CD4-positive, alpha-beta T cell treated with Interleukin-10 for 1 hour (primary cell): ENCODE measurements around the gene WIPI1.

Source experiments
- DNase-seq: peaks from one replicate; pipeline ENCODE4 v3.0.0-alpha.2; 2020

The WIPI1 gene

DNA sequence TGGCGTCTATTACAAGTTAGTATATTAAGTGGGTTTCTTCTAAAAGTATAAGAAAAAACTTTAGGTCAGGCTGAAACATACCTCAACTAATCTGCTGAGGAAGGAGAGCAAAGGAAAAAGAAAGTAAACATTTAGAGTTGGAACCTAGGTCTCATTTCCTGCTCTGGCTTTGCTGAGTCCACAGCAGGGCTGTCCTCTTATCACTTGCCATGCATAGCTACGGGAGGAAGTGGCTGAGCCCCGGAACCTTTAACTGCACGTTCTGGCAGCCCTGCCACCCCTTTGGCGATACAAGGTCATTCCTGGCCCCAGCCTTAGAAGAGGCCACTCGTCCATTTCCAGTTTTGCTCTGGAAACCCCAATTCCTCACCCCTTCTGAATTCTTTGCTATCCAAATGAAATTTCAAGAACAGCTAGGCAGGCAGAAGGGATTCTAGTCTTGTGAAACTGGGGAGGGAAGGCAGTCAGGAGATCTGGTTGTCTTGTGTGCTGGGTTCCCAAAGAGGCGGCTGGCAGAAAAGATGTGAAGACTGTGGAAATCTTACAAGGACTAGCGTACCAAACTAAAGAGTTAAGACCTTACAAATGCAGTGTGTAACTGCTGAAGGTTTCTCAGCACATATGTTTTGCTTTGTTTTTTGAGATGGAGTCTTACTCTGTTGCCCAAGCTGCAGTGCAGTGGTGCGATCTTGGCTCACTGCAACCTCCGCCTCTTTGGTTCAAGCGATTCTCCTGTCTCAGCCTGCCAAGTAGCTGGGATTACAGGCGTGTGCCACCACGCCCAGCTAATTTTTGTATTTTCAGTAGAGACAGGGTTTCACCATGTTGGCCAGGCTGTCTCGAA, 19.1 kb downstream of the WIPI1 start:
- peak; percentile 65 for DNase-seq

DNA sequence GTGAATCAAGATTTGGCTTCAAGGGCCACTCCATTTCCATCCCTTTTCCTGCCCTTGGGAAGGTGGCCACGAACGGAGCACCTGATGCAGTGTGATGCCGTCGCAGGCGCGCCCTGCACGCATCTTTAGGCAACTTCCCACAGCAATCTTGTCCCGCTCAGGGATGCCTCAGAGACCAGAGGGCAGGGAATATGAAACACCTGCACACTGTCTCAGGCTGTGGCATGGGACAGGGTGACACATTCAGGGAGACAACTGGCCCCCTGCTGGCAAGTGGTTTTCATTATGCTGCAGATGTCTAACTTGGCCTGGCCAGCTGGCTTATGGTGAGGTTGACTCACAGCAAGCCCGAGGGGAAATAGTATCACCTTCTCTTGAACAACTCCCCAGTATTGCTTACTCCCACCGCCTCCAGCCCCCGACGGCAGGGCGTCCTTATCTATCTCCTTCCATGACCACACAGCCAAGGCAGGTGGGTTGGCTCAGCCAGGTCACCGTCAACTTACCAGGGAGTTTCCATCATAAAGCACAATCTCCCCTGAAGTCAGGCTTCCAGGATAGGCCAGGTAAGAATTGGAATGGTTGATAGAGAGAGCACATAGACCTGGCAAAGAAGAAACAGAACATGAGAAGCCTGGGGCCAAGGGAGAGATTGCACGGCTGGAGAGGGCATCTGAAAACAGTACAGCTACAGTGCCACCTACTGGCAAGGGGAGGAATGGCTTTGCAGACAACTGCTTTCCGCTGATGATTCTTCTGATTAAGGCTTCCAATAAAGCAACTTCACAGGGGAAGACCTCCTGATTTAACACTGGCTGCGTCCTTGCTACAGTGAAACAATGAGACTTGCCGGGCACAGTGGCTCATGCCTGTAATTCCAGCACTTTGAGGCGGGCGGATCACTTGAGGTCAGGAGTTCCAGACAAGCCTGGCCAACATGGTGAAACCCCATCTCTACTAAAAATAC, 21.1 kb downstream of the WIPI1 start:
- DNase-seq = peak; percentile 89

DNA sequence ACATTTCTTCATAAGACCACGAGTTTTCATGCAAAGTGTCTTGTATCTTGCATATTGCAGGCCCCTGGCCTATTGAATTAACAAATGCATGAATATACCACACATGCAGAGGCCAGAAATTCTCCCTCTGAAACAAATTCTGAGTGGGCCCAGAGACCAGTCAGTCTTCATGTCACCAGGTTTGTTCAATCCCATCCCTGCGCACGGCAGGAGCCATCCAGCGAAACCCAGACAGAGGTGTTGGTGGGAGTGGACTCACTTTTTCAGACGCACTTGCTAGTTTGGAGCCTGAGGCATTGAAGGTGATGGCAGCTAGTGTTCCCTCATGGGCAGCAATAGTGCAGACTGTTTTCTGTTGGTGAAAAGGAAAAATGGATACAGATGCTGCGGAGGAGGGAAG, 21.9 kb downstream of the WIPI1 start:
- DNase-seq = no peak

DNA sequence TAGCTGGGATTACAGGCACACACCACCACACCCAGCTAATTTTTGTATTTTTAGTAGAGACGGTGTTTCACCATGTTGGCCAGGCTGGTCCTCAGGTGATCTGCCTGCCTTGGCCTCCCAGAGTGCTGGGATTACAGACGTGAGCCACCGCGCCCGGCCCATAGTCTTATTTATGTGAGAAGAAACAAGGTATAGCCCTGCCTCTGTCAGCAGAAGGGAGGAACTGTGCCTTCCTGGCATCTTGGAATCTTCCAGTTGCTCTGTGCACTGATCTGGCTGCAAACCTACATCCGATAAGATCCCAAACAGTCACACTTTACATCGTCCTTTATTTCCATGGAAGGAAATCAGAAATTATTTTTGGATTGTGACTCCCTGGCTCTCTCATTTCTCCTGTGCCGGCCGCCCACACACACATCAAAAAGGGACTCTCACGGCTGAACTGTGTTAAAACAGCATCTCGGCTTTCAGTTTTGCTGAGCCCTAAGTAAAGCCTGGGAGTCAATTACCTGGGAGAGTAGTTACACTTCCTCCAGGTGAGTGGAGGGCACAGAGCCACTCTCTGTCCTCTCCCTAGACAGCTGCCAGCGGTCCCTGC, 23.3 kb downstream of the WIPI1 start:
- DNase-seq = no peak

DNA sequence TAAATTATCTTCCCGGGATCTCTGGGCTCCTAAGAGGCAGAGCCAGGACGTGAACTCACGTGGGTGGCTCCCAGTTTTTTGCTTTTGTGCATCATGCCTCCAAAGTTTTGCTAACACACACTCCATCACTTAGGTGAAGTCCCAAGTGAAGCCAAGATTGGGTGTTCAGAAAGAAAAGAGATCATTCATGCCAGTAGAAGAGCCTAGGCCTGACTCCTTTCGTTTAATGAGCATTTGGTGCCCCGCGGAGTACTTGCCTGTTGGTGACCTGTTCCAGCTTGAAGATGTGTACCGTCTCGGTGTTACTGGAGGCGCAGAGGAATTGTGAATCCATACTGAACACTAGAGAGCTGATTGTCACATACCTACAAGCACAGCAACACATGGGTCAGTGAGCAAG, 24.1 kb downstream of the WIPI1 start:
- DNase-seq = no peak

DNA sequence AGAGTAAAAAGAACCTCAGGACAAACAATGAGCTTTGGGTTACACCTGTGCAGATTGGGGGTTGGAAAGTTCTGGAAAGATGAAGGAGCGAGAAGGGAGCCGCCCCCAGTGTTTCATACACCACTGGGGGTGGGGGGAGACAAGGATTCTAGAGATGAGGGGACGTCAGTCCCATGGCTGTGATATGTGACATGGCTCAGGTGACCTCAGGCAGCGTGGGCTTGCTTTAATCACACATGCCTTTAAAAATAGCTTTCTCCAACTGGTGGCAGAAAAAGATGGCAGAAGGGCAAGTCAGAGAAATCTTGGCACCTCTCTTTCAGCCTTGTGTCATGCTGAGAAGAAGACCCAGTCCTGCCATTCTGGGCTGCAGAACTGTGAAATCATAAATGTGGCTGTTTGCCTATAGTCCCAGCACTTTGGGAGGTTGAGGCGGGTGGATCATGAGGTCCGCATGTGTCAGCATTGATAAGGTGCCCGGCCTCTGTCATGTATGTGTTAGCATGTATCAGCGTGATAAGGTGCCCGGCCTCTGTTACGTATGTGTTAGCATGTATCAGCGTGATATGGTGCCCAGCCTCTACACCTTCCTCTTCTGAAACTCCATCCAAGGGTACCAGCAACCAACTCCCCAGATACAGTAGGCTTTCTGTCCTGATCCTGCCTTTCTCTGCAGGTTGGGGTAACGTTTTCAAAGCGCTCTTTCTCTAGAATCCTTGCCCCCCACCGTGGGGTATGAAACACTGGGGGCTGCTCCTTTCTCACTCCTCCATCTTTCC, 25.0 kb downstream of the WIPI1 start:
- DNase-seq = no peak

DNA sequence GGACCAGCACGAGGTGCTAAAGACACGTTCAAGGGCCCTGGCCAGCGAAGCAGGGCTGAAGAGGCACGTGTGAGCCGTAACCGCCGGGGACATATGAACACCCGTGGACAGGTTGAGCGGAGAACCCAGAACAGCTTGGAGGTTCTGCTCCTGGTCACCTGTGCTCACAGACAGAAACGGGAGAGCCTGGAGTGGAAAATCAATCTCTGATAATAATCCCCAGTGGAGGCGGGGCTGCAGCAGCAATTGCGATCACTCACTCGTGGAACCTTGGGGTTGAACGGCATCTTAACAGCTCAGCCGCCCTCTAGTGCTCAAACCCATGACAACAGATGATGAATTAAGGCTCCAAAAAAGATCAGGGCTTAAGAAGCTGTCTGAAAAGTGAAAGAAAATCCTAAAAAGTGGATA, 25.6 kb downstream of the WIPI1 start:
- peak; percentile 68 for DNase-seq

DNA sequence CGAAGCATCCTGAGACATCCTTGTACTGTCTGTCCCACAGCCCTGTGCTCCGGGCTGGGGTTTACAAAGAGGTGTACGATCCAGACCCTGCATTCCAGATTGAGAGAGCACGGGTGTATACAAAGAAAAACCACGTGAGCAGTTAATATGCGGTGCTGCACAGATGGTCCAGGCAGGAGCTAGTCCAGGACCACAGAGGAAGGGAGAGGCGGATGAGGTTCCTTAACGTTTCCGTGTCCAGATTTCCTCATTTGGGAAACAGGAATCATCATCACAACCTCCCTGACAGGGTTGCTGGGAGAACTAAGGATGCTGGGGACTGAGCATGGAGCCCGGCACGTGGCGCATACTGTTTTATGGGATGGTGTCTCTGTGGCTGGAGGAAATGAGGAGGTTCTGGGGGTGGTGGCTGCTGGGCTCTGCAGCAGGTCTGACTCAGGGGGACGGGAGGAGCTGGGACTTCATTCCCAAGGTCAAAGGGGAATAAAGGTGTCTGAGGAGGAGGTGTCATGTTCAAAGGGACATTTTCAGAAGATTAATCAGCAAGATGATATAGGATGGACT, 26.2 kb downstream of the WIPI1 start:
- DNase-seq = no peak

DNA sequence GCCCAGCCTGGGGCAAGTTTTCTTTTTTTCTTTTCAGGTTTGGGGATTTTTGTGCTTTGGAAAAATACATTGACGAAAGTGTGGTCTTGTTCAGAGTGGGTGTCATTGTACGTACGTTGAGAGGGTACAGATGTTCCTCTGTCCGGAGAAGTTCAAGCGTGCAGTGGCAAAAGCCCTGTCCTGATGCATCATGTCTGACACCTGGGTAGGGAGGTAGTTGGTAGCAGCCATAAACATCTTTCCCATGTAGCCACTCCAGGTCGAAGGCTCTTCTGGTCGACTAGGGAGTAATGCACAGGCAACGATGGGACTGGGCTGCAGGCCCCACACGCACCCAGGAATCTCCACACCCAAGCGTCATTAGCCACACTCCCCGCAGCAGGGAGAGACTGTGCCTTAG, 27.4 kb downstream of the WIPI1 start:
- DNase-seq = no peak

DNA sequence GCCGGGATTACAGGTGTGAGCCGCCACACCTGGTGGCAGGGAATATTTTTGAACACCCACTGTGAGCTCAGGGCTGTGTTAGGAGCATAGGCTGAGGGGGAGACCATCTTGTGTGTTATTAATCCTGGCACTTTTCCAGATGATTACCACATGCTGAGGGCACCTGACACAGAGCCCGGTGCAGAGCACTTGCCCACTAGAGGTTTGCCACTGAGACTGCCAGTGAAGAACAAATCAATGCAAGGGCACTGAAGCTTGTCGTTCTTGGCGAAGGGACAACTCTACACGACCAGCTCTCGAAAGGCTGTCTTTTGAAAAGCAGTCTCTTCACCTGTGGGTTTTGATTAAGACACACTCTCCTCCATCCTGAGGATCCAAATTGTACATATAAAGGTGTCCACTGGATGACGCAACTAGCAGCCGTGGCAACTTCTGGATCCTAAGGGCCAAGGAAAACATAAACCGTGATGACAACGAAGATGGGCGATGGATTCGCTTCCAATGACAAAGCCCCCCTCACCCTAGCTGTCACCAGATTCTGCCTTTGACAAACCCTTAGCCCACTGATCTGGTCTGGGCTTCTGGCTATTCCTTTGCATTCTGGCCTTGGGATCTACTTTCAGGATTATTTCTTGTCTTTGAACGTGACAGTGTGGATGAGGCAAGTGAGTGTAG, 28.7 kb downstream of the WIPI1 start:
- no peak for DNase-seq

DNA sequence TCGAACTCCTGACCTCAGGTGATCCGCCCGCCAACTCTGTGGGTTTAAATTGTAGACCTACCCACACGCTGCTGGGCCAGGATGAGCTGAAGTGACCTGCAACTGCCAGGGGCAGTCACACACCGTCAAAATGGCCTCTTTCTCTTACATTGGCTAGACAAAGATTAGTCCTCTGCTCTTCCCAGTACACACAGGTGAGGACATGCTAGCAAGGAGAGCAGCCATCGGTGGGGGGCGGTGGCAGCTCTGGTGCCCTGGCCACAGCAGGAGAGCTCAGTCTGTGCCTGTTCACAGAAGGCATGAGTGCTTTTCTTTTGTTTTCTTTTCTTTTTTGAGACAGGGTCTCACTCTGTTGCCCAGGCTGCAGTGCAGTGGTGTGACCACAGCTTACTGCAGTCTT, 29.7 kb downstream of the WIPI1 start:
- DNase-seq = no peak

DNA sequence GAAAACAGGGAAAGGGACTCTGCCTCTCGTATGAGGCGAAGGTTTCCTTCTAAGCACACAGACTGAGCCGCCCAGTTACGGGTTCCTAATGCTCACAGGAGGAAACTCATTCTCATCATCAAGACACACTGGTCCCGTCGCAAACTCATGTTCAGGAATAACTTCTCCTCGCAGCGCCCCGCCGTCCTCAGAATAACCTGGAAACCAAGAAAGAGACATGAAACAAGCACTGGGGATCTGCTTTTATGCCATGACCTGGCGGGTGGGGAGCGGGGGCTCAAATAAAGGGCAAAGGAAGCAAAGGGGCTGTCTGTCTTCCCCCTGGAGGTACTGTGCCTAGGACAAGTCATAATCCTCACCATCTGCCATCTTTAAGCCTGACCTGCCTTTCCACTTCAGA, 31.3 kb downstream of the WIPI1 start:
- DNase-seq = no peak

DNA sequence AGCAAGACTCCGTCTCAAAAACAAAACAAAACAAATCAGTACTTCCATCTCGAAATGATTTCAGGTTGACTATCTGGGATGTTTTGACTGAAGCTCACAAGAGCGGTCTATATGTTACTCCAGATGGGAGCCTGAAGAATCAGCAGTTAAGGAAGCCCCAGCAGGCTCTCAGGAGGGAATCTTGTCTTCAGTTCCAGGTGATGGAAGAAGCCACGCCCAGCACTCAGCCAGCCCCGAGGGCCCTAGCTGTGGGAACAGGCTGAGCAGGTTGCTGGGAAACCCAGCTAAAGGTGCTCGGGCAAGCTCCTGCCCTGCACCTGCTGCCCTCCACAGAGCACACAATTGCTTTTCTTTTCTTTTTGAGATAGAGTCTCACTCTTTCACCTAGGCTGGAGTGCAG, 32.4 kb downstream of the WIPI1 start:
- no peak for DNase-seq

DNA sequence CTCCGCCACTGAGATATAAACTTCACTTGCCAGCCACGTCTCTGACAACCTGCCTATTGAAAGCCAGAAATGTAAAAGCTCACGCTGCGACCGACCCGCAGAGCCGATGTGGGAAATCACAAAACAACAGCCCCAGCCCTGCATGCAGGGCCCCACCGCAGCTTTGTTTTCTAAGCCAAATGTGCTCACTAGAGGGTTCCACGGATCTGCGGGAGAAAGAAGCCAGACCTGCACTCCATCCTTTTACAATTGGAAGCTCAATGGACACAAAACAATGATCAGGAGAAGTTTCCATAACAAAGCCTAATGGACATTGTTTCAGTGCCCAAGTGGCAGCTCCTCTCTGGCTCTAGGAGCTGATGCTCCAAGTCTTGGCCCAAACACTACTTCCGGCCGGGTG, 33.1 kb downstream of the WIPI1 start:
- no peak for DNase-seq

DNA sequence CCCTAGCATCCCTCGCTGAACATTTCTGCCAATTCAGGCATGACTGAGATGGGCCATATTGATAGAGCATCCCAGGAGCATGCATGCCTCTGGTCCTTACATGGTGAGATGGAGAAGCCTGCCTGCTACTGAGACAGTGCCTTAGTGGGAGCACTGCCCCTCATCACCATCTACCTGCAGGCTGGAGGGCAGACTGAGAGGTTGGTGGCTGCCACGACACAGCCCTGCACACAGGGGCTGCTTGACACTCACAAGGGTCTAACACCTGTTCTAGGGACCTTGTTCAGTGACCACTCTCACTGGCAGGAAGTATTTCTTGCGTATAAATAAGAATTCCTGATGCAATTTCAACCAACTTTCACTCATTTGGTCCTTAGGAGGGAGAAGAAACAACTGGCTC, 34.0 kb downstream of the WIPI1 start:
- DNase-seq = no peak

DNA sequence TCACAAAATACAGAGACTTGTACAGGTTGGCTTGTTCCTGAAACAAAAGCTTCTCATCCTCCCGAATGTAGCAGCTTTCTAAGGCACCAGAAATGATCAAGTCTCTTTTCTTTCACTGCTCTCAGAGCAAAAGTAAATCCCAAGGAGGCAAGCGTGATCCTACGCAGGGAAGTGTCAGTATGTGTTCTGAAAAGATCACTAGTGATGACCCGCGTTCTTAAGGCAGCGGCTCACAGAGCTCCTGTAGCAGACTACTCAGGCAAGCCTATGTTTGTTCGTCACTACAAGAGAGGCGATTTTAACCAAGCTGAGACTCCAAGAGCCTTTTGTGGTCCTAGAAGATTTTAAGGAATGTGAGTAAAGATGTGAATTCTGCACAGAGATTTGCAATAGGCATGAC, 34.5 kb downstream of the WIPI1 start:
- DNase-seq = no peak

DNA sequence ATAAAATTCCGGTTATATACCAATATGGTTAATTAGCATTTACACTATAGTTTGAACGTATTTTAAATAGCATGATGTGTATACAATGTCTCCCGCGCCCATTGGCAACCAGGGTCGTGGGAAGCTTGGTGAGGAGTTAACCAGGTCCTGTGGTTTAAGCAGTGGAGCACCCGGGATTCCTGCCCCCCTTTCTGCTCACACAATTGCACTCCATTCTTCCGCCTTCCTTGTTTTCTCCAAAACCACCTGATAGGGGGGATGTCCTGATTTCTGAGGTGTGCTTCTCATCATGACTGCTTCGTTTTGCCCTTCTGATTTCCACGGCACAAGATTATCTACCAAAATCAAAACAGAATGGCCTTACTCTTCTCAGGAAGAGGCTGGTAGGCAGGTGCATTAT, 35.8 kb downstream of the WIPI1 start:
- no peak for DNase-seq

DNA sequence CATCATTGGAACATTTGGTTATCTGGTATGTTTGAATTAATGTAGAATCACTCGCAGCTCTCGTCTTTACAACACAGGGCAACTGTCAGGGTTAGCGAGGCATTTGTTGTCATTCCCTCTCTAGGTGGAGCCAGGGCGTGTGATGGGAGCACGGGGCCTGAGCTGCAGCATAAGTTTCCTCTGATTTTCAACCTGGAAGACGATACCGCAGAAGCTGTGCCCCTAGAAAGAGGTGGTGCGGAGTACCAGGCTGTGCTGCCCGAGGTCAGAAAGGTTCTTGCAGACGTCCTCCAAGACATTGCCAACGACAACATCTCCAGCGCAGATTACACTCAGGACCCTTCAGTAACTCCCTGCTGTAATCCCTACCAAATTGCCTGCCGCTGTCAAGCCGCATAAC, 37.2 kb downstream of the WIPI1 start:
- no peak for DNase-seq

DNA sequence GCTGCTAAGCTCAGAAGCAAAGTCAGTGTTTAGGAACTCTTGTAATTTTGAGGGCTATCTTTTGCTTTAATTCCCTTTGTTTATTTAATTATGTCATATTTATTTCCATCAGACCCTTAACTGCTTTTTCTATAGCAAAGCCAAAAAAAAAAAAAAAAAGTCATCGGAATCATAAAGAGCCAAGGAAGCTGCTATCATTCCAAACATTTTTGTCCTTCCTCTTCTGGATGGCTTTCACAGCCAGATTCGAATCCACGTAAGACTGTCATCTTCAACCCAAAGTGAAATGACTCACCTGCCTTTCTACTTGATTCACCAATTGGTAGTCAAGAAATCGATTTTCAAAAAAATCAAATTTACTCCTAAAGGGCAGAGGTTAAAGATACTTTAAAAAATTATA, 38.4 kb downstream of the WIPI1 start:
- no peak for DNase-seq

DNA sequence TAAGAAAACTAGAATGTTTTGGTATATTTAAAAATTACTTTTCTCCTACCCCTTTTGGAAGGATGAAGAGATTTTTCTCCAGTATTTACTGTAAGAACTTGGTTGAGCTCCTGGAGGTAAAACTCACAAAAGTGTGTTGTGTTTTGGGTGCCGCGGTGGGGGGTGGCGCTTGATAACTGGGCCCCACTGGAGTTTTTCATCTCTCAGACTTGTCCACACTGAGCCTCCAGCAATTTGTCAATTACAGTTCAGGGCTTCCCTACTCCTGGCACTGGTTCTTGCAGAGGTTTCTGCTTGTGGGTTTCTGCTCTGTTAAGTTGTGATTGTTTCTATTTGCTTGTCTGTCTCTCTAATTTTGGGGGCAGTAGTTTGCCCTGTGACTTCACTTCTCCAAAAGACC, 40.0 kb downstream of the WIPI1 start:
- no peak for DNase-seq

DNA sequence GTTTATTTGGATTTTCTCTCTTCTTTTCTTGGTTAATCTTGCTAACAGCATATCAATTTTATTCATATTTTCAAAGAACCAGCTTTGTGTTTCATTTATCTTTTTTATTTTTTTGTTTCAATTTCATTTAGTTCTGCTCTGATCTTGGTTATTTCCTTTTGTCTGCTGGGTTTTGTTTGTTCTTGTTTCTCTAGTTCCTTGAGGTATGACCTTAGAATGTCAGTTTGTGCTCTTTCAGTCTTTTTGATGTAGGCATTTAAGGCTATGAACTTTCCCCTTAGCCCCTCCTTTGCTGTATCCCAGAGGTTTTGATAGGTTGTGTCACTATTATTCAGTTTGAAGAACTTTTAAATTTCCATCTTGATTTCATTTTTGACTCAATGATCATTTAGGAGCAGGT, 42.4 kb downstream of the WIPI1 start:
- peak; percentile 28 for DNase-seq
